Measurements from ENCODE around the gene SPATA33.
"Not testable (repeated sequence)": the region's sequence is repeated elsewhere in the genome, so short reads cannot be mapped to it uniquely, and the experiment has no call there.

The SPATA33 gene

GRCh38 chr16:89695086-89695874, 37.6 kb downstream of the SPATA33 start:
- DNase-seq = no peak

GRCh38 chr16:89695875-89696669, 38.4 kb downstream of the SPATA33 start:
- DNase-seq = no peak

- DNase-seq = peak; percentile 31
These were observed 39.1 kb downstream of the SPATA33 start for GRCh38 chr16:89696670-89697128.

- DNase-seq = no peak
These were observed 39.6 kb downstream of the SPATA33 start for GRCh38 chr16:89697161-89697615.

- DNase-seq = no peak
These were observed 40.1 kb downstream of the SPATA33 start for GRCh38 chr16:89697616-89698331.

GRCh38 chr16:89698717-89699116, 41.1 kb downstream of the SPATA33 start:
- DNase-seq = not testable (repeated sequence)

GRCh38 chr16:89699629-89700099, 42.0 kb downstream of the SPATA33 start:
- not testable (repeated sequence) for DNase-seq

- peak; percentile 98 for DNase-seq
These were observed 42.5 kb downstream of the SPATA33 start for GRCh38 chr16:89700100-89700648.

- DNase-seq = peak; percentile 64
These were observed 43.2 kb downstream of the SPATA33 start for GRCh38 chr16:89700649-89701424.

GRCh38 chr16:89701425-89702406, 44.1 kb downstream of the SPATA33 start, which contains the start of gene SPATA2L:
TSS of gene SPATA2L (minus strand) at chr16:89701705. CDS start at chr16:89701232, 473 bp downstream.
- peak; percentile 100 for DNase-seq

GRCh38 chr16:89704281-89704680, 46.6 kb downstream of the SPATA33 start:
- no peak for DNase-seq

GRCh38 chr16:89705006-89705405, 47.4 kb downstream of the SPATA33 start:
- no peak for DNase-seq

GRCh38 chr16:89706518-89707260, 49.1 kb downstream of the SPATA33 start:
- no peak for DNase-seq

- DNase-seq = no peak
These were observed 50.1 kb downstream of the SPATA33 start for GRCh38 chr16:89707695-89708094.

- no peak for DNase-seq
These were observed 50.9 kb downstream of the SPATA33 start for GRCh38 chr16:89708481-89708931.

GRCh38 chr16:89709166-89709565, 51.5 kb downstream of the SPATA33 start:
- DNase-seq = no peak

GRCh38 chr16:89709716-89710432, 52.2 kb downstream of the SPATA33 start:
- DNase-seq = no peak

GRCh38 chr16:89710709-89711564, 53.3 kb downstream of the SPATA33 start:
- no peak for DNase-seq
